Activated CD8-positive, alpha-beta memory T cell treated with anti-CD3 and anti-CD28 coated beads, Interleukin-2, amount 50 U/mL, for 48 hours (primary cell): ENCODE measurements around the gene RIMBP3C.
"Not testable (repeated sequence)": the region's sequence is repeated elsewhere in the genome, so short reads cannot be mapped to it uniquely, and the experiment has no call there.

Experiments
- DNase-seq: peaks from one replicate; pipeline ENCODE4 v3.0.0-alpha.2; 2020

RIMBP3C gene

GRCh38 chr22:21551361-21551760 is at the start of gene RIMBP3C:
Gene RIMBP3C (minus strand): TSS chr22:21551461. CDS start chr22:21550976, 485 bp downstream.
- not testable (repeated sequence) for DNase-seq

GRCh38 chr22:21599053-21599893 is 48.0 kb upstream of the RIMBP3C start:
- DNase-seq: no peak

GRCh38 chr22:21598302-21598701 is 47.0 kb upstream of the RIMBP3C start:
- no peak for DNase-seq

DNA sequence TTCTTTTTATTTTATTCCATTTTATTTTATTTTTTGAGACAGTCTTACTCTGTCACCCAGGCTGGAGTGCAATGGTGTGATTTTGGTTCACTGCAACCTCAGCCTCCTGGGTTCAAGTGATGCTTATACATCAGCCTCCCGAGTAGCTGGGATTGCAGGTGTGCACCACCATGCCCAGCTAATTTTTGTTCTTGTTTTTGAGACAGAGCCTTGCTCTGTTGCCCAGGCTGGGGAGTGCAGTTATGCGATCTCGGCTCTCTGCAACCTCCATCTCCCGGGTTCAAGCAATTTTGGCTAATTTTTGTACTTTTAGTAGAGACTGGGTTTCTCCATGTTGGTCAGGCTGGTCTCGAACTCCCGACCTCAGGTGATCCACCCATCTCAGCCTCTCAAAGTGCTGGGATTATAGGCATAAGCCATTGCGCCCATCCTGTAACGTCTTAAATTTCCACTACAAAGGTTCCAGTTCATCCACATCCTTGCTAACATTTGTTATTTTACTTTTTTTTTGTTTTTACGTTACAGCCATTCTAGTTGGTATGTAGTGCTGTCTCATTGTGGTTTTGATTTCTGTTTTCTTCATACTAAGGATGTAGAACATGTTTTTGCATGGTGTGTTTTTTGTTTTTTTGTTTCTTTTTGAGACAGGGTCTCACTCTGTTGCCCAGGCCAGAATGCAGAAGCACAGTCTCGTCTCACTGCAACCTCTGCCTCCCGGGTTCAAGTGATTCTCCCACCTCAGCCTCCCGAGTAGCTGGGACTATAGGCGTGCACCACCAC is 45.3 kb upstream of the RIMBP3C start:
- DNase-seq: not testable (repeated sequence)

DNA sequence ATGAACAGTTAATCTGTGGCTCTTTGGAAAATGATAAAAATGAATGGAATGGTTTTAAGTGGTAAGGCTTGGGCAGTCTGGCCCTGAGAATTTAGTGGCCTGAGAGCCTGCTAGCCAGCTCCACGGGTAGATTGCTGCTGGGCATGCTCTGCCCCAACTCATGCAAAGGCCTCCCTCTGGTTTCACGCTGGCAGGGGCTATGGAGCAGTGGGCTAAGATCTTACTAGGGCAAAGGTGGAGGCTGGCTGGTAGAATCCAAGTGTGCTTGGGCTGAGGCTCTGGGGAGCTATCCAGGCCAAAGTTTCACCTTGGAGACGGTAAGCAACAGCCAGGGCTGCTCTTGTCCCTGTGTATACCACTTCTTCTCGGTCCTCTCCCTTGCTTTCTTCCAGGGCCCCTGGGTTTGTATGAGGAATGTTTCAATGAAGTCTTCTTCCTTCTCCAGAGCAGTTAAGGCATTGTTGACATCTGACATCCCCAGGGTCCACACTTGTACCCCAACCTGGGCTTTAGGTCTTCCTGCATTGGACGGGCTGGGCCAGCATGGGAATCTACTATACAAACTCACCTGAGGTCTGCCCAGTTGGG is 43.7 kb upstream of the RIMBP3C start:
- DNase-seq: no peak

GRCh38 chr22:21593406-21594232 is 42.4 kb upstream of the RIMBP3C start:
- no peak for DNase-seq

DNA sequence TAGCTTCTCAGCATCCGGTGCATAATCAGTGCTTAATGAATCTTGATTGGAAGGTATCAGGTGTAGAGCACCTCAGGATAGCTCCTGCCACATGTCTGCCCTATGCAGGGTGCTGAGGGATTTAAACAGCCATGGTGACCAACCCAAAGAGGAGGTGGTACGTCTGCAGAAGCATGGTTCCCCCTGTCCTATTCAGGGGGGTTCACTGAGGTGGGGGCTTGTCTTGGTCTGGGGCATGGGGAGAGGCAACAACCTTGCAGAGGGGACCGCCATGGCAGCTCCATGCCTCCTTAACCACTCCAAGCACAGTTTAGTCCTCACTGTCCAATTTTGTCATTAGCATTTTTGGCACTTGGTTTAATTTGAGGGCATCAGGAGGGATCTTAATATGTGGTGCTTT is 41.2 kb upstream of the RIMBP3C start:
- no peak for DNase-seq

DNA sequence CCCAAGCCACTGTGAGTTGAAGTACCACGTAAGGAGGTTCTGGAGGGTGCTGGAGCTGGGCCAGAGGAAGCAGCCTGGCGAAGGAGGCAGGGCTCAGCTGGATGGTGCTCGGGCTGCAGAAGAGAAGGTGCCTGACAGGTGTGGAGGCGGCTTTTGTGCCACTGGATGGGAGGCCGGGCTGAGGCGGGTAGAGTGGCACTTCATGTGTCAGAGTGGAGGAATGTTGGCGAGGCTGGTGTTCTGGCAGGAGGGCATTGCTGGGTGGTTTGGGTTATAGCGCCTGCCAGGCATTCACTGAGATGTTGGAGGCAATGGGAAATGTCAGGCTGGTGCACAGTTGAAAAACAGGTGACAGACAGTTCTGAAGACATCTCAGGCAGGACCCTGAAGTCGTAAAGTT is 40.4 kb upstream of the RIMBP3C start:
- no peak for DNase-seq

GRCh38 chr22:21590809-21591641 is 39.8 kb upstream of the RIMBP3C start:
- DNase-seq: no peak

- DNase-seq: no peak
These were observed 38.1 kb upstream of the RIMBP3C start for GRCh38 chr22:21589396-21589795.

GRCh38 chr22:21587803-21588611 is 36.7 kb upstream of the RIMBP3C start:
- peak; percentile 66 for DNase-seq

DNA sequence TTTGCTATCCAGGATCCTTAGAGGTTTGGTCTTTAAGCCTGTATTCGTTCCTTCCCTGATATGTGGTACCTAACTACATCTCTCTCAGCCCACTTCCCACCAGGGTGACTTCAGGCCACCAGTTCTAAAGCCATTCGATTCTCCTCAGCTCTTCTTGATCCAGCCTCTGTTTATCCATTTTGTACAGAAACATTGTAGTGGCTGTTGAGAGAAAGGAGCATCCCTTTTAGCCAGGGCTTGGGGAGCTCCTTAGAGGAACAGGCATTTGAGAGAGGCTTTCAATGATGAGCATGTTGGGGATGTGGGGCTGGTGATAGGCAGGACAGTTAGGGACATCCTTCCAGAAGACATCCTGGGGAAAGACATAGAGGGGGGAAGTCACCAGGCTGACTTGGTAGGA is 34.1 kb upstream of the RIMBP3C start:
- no peak for DNase-seq

GRCh38 chr22:21582801-21583740 is 31.8 kb upstream of the RIMBP3C start:
- DNase-seq: no peak

DNA sequence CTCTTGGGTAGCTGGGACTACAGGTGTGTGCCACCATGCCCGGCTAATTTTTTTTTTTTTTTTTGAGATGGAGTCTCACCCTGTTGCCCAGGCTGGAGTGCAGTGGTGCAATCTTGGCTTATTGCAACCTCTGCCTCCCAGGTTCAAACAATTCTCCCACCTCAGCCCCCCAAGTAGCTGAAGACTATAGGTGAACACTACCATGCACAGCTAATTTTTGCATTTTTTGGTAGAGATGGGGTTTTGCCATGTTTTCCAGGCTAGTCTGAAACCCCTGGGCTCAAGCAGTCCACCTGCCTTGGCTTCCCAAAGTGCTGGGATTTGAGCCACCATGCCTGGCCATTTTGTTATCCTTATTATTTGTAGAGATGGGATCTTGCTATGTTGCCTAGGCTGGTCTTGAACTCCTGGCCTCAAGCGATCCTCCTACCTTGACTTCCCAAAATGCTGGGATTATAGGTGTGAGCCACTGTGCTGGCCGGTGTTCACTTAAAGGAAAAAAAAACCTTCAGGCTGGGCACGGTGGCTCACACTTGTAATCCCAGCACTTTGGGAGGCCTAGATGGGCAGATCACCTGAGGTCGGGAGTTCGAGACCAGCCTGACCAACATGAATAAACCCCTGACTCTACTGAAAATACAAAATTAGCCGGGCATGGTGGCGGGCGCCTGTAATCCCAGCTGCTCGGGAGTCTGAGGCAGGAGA is 29.9 kb upstream of the RIMBP3C start:
- DNase-seq: not testable (repeated sequence)

- DNase-seq: not testable (repeated sequence)
These were observed 29.4 kb upstream of the RIMBP3C start for GRCh38 chr22:21580623-21581007.

DNA sequence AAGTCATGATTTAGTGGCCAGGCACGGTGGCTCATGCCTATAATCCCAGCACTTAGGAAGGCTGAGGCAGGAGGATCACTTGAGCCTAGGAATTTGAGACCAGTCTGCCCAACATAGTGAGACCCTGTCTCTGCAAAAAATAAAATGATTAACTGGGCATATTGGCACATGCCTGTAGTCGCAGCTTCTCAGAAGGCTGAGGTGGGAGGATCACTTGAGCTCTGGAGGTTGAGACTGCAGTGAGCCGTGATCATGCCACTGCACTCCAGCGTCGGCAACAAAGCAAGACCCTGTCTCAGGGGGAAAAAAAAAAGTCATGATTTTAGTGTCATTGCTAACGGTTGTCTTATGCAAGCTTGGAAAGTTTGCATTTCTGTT is 28.2 kb upstream of the RIMBP3C start:
- no peak for DNase-seq

DNA sequence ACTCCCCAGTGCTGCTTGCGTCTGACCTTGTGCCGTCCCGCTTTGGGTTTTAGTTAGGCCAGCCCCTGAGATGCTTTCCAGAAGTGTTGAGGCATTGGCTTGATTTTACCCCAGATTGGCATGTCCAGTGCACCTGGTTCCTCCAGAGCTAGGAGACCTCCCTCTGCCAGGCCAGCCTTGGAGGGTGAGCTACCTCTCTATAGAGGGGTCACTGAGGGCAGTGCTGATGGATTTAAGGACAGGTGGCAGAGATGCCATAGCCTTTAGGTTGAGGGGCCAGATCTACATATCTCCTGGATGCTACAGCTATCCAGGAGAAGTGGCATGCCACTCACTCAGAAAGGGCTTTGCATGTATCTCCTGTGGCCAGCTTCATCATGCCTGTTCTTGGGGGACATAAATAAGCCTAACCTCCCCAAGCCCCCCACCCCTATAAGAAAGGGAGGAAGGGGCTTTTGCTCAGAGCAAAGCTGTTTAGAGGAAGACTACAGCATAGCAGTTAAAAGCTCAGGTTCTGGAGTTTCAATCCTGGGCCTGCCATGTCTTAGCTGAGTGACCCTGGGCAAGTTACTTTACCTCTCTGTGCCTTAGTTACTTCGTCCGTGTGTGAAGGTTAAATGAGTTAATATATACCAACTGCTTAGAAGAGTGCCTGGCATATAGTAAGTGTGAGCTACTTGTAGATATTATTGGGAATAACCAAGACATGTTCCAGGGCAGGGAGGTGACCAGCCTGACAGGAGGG is 22.7 kb upstream of the RIMBP3C start:
- DNase-seq: no peak

- no peak for DNase-seq
These were observed 22.1 kb upstream of the RIMBP3C start for GRCh38 chr22:21573293-21573734.
